ENCODE results near the gene DND1. TPM values are rescaled to one million over a fixed set of nuclear protein-coding genes. Genes with fewer than 3 reads are reported as not detected.
"Not testable (repeated sequence)": the region's sequence is repeated elsewhere in the genome, so short reads cannot be mapped to it uniquely, and the experiment has no call there.

Gene DND1
- not detected for total RNA-seq

DNA sequence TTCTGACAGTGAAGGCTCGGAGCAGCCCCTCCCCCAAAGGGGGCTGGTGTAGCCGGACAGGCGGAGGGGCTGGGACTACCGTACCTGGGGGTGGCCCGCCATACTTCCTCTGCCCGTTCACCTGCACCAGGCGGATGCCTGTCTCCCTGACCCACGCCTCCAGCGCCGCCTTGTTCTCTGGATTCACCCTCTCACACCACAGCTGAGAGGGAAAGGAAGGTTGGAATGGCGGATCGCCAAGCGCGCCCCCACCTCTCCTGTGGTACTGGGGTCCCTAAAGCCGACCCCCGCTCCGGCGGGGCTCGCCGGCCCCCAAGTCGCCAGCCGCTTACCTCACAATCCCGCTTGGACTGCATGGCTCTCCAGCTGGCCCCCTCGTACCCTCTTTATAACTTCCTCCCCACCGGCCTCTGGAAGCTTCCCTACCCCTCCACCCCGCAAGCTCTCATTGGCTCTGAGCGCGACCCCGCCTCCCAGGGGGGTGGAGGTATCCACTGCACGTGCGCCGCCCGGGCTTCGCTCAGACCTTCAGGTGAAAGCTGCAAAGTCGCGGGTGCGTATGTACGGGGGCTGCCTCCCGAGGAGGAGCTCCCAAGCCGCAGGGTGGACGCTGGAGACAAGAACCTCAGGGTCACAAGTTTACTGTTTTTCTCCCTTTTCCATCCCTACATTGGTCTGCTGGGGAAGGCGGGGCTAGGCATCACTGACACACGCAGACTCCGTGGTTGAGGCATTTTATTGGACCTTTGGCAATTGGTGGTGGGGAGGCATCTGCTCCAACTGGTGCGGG lies at the start of gene DND1:
TSS of gene DND1 (minus strand) at position 390 of the 790 bp plus-strand sequence. CDS start at position 356, 34 bp downstream.
- Histone ChIP-seq H3K4me1 (ENCODE audit: control insufficient read depth in 3 of 3, insufficient read depth in 3 of 3, low read length in 3 of 3) (no peaks in the 10 kb centered on the region), H3K9ac (ENCODE audit: low read depth in 1 of 3, low read length in 3 of 3) (no peak within 1 kb of the TSS), H3K36me3 (ENCODE audit: control insufficient read depth in 3 of 3, insufficient read depth in 3 of 3, low read length in 3 of 3) (peaks cover 61 to 72% (median 68%) of the 10 kb centered on the region in 3 donors), H3K27ac (ENCODE audit: low read depth, low read length) (no peak within 1 kb of the TSS), H3K4me3 (ENCODE audit: low read length in 3 of 3) (no peak within 1 kb of the TSS), H3K9me3 (ENCODE audit: control insufficient read depth in 3 of 3, low read length in 3 of 3) (no peaks in the 10 kb centered on the region), H3K27me3 (ENCODE audit: control insufficient read depth in 3 of 3, insufficient read depth in 3 of 3, low read length in 3 of 3) (no peaks in the 10 kb centered on the region)

DNA sequence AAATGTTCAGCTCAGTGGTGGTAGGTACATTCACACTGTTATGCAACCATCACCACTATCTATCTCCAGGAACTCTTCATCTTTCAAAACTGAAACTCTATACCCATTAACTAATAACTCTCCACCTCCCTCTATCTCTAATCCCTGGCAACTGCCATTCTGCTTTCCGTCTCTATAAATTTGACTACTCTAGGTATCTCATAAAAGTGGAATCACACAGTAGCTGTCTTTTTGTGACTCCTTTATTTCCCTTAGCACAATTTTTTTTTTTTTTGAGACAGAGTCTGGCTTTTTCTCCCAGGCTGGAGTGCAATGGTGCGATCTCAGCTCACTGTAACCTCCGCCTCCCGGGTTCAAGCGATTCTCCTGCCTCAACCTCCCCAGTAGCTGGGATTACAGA lies 48.0 kb upstream of the DND1 start:
- not testable (repeated sequence) for H3K36me3 ChIP-seq (ENCODE audit: control insufficient read depth in 3 of 3, insufficient read depth in 3 of 3, low read length in 3 of 3); H3K4me3 ChIP-seq (ENCODE audit: low read length in 3 of 3); H3K27me3 ChIP-seq (ENCODE audit: control insufficient read depth in 3 of 3, insufficient read depth in 3 of 3, low read length in 3 of 3)

DNA sequence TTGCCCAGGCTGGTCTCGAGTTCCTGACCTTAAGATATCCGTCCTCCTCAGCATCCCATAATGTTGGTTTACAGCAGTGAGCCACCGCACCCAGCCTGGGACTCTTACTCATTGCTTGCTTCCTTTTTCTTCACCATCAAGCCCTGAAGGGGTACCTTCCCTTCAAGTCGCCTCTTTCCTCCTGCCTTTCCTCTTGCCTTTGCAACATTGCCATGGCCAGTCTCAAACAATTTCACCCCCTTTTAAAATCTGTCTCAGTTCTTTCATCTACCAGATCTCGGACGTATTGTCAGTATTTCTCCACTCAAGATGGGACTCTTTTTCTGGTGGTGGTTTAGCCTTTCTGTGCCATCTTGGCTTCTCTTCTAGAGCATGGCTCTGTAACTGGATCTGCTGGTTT lies 47.4 kb upstream of the DND1 start:
- H3K27ac ChIP-seq (ENCODE audit: low read depth, low read length); H3K4me1 ChIP-seq (ENCODE audit: control insufficient read depth in 3 of 3, insufficient read depth in 3 of 3, low read length in 3 of 3); H3K9ac ChIP-seq (ENCODE audit: low read depth in 1 of 3, low read length in 3 of 3); H3K9me3 ChIP-seq (ENCODE audit: control insufficient read depth in 3 of 3, low read length in 3 of 3); H3K4me3 ChIP-seq (ENCODE audit: low read length in 3 of 3); H3K27me3 ChIP-seq (ENCODE audit: control insufficient read depth in 3 of 3, insufficient read depth in 3 of 3, low read length in 3 of 3); H3K36me3 ChIP-seq (ENCODE audit: control insufficient read depth in 3 of 3, insufficient read depth in 3 of 3, low read length in 3 of 3): not testable (repeated sequence)

More for the DNA sequence above, 48.0 kb upstream of the DND1 start:
- H3K9ac ChIP-seq (ENCODE audit: low read depth in 1 of 3, low read length in 3 of 3); H3K9me3 ChIP-seq (ENCODE audit: control insufficient read depth in 3 of 3, low read length in 3 of 3); H3K27ac ChIP-seq (ENCODE audit: low read depth, low read length); H3K4me1 ChIP-seq (ENCODE audit: control insufficient read depth in 3 of 3, insufficient read depth in 3 of 3, low read length in 3 of 3): not testable (repeated sequence)

DNA sequence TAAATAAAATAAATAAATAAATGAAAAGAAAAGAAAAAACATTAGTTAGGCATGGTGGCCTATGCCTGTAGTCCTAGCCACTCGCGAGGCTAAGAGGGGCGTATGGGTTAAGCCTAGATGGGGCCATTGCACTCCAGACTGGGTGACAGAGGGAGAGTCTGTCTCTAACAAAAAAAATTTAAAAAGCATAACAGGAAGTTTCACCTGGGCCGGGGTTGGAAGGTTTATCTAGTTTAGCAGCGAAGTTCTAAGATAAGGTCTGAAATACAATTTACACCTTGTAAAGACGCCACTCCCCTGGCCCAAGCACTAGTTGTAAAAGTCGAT lies 44.9 kb upstream of the DND1 start:
- Histone ChIP-seq H3K36me3 (ENCODE audit: control insufficient read depth in 3 of 3, insufficient read depth in 3 of 3, low read length in 3 of 3) (no peaks in the 10 kb centered on the region), H3K4me1 (ENCODE audit: control insufficient read depth in 3 of 3, insufficient read depth in 3 of 3, low read length in 3 of 3) (no peaks in the 10 kb centered on the region), H3K9me3 (ENCODE audit: control insufficient read depth in 3 of 3, low read length in 3 of 3) (no peaks in the 10 kb centered on the region), H3K4me3 (ENCODE audit: low read length in 3 of 3) (no peak overlapping the region), H3K9ac (ENCODE audit: low read depth in 1 of 3, low read length in 3 of 3) (no peak overlapping the region), H3K27ac (ENCODE audit: low read depth, low read length) (no peak overlapping the region), H3K27me3 (ENCODE audit: control insufficient read depth in 3 of 3, insufficient read depth in 3 of 3, low read length in 3 of 3) (no peaks in the 10 kb centered on the region)

DNA sequence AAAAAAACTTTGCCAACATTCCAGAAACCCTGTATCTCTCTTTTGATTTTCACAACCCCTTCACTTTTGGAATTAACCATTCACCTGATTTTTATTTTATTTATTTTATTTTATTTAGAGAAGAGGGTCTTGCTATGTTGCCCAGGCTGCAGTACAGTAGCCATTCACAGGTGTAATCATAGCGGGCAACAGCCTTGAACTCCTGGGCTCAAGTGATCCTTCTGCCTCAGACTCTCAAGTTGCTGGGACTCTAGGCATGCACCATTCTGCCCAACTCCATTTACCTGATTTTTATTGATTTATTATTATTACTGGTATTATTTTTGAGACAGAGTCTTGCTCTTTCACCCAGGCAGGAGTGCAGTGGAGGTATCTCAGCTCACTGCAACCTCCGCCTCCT lies 42.9 kb upstream of the DND1 start:
- H3K4me3 ChIP-seq (ENCODE audit: low read length in 3 of 3); H3K27ac ChIP-seq (ENCODE audit: low read depth, low read length); H3K4me1 ChIP-seq (ENCODE audit: control insufficient read depth in 3 of 3, insufficient read depth in 3 of 3, low read length in 3 of 3); H3K9me3 ChIP-seq (ENCODE audit: control insufficient read depth in 3 of 3, low read length in 3 of 3); H3K9ac ChIP-seq (ENCODE audit: low read depth in 1 of 3, low read length in 3 of 3); H3K27me3 ChIP-seq (ENCODE audit: control insufficient read depth in 3 of 3, insufficient read depth in 3 of 3, low read length in 3 of 3); H3K36me3 ChIP-seq (ENCODE audit: control insufficient read depth in 3 of 3, insufficient read depth in 3 of 3, low read length in 3 of 3): not testable (repeated sequence)

DNA sequence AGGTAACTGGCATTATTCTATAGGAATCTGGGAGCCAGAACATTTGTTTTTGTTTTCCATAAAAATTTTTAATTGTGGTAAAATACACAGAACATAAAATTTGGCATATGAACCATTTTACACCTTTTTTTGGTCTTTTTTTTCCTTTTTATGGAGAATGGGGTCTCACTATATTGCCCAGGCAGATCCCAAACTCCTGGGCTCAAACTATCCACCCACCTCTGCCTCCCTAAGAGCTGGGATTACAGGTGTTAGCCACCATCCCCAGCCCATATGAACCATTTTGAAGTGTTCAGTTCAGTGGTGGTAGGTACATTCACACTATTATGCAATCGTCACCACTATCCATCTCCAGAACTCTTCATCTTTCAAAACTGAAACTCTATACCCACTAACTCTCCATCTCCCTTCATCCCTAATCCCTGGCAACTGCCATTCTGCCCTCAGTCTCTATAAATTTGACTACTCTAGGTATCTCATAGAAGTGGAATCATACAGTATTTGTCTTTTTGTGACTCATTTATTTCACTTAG lies 40.3 kb upstream of the DND1 start:
- Histone ChIP-seq H3K9ac (ENCODE audit: low read depth in 1 of 3, low read length in 3 of 3) (no peak overlapping the region), H3K27ac (ENCODE audit: low read depth, low read length) (no peak overlapping the region), H3K36me3 (ENCODE audit: control insufficient read depth in 3 of 3, insufficient read depth in 3 of 3, low read length in 3 of 3) (no peaks in the 10 kb centered on the region), H3K4me1 (ENCODE audit: control insufficient read depth in 3 of 3, insufficient read depth in 3 of 3, low read length in 3 of 3) (peaks cover 2 to 4% (median 3%) of the 10 kb centered on the region in 3 donors), H3K9me3 (ENCODE audit: control insufficient read depth in 3 of 3, low read length in 3 of 3) (no peaks in the 10 kb centered on the region), H3K27me3 (ENCODE audit: control insufficient read depth in 3 of 3, insufficient read depth in 3 of 3, low read length in 3 of 3) (no peaks in the 10 kb centered on the region), H3K4me3 (ENCODE audit: low read length in 3 of 3) (no peak overlapping the region)

DNA sequence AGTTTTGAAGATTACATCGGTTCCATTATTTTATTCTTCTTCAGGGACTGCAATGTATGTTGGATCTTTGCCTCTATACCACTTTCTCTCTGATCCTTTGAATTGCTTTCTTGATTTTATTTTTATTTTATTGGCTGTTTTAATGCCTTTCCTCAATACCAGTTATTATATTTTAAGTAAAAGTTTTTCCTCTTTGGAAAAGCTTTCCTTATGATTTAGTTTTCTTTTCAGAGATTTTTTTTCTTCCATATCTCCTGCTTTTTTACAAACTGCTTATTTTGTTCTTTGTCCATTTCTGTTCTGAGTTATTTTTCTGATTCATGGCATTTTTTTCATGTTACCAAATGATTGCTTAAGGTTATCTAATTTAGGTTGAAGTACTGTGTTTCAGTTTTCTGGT lies 38.4 kb upstream of the DND1 start:
- Histone ChIP-seq H3K27me3 (ENCODE audit: control insufficient read depth in 3 of 3, insufficient read depth in 3 of 3, low read length in 3 of 3) (no peaks in the 10 kb centered on the region), H3K36me3 (ENCODE audit: control insufficient read depth in 3 of 3, insufficient read depth in 3 of 3, low read length in 3 of 3) (peaks cover 0 to 2% (median 0%) of the 10 kb centered on the region in 3 donors), H3K9ac (ENCODE audit: low read depth in 1 of 3, low read length in 3 of 3) (no peak overlapping the region), H3K4me3 (ENCODE audit: low read length in 3 of 3) (no peak overlapping the region), H3K4me1 (ENCODE audit: control insufficient read depth in 3 of 3, insufficient read depth in 3 of 3, low read length in 3 of 3) (peaks cover 2 to 4% (median 3%) of the 10 kb centered on the region in 3 donors), H3K27ac (ENCODE audit: low read depth, low read length) (no peak overlapping the region), H3K9me3 (ENCODE audit: control insufficient read depth in 3 of 3, low read length in 3 of 3) (no peaks in the 10 kb centered on the region)

DNA sequence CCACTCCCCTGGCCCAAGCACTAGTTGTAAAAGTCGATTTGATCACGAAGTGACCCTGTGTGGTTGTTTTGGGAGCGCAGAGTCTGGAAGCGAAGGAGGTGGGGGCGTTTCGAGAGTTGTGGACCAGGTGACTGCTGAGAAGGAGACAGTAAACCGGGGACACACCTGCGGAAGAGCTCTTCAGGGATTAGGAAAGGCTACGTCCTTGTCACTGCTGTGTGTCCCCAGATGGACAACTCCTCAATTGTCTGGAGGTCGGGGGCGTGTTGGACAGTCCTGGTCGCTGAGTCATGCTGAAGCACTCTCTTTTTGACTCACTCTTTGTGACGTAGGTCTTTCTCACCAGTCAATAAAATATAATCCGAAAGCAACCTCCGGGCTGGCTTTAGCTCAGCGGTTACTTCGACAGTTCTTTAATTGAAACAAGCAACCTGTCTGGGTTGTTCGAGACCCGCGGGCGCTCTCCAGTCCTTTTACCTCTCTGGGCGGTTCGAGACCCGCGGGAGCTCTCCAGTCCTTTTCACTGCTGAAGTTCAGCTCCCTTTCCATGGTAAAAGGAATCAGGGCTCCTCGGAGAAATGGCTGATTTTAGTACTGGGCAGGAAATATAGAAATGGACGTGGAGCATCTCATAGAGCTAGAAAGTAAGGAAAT lies 37.6 kb upstream of the DND1 start:
- H3K9ac ChIP-seq (ENCODE audit: low read depth in 1 of 3, low read length in 3 of 3) = peak overlapping the region; percentile 58 to 74 (median 63)
- H3K4me3 ChIP-seq (ENCODE audit: low read length in 3 of 3) = peak overlapping the region; percentile 73 to 89 (median 84)
- H3K9me3 ChIP-seq (ENCODE audit: control insufficient read depth in 3 of 3, low read length in 3 of 3) = no peaks in the 10 kb centered on the region
- H3K27me3 ChIP-seq (ENCODE audit: control insufficient read depth in 3 of 3, insufficient read depth in 3 of 3, low read length in 3 of 3) = no peaks in the 10 kb centered on the region
- peaks cover 2 to 7% (median 2%) of the 10 kb centered on the region in 3 donors for H3K36me3 ChIP-seq (ENCODE audit: control insufficient read depth in 3 of 3, insufficient read depth in 3 of 3, low read length in 3 of 3)
- H3K4me1 ChIP-seq (ENCODE audit: control insufficient read depth in 3 of 3, insufficient read depth in 3 of 3, low read length in 3 of 3) = peaks cover 2 to 4% (median 3%) of the 10 kb centered on the region in 3 donors
- H3K27ac ChIP-seq (ENCODE audit: low read depth, low read length) = peak overlapping the region; percentile 95

DNA sequence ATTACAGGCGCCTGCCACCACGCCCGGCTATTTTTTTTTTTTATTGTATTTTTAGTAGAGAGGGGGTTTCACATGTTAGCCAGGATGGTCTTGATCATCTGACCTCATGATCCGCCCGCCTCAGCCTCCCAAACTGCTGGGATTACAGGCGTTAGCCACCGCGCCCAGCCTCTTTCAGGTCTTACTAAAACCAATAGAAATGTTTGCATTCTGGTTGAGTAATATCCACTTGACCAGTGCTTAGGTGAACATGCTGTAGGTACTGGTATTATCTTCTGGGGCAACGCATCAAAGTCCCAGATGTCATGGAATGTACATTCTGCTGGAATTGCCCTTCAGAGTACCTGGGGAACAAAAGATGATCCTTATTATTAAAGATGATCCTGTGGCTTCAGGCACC lies 35.4 kb upstream of the DND1 start:
- not testable (repeated sequence) for H3K9me3 ChIP-seq (ENCODE audit: control insufficient read depth in 3 of 3, low read length in 3 of 3); H3K27me3 ChIP-seq (ENCODE audit: control insufficient read depth in 3 of 3, insufficient read depth in 3 of 3, low read length in 3 of 3); H3K9ac ChIP-seq (ENCODE audit: low read depth in 1 of 3, low read length in 3 of 3); H3K4me3 ChIP-seq (ENCODE audit: low read length in 3 of 3); H3K4me1 ChIP-seq (ENCODE audit: control insufficient read depth in 3 of 3, insufficient read depth in 3 of 3, low read length in 3 of 3); H3K27ac ChIP-seq (ENCODE audit: low read depth, low read length)
- H3K36me3 ChIP-seq (ENCODE audit: control insufficient read depth in 3 of 3, insufficient read depth in 3 of 3, low read length in 3 of 3) = peaks cover 18 to 28% (median 23%) of the 10 kb centered on the region in 3 donors

DNA sequence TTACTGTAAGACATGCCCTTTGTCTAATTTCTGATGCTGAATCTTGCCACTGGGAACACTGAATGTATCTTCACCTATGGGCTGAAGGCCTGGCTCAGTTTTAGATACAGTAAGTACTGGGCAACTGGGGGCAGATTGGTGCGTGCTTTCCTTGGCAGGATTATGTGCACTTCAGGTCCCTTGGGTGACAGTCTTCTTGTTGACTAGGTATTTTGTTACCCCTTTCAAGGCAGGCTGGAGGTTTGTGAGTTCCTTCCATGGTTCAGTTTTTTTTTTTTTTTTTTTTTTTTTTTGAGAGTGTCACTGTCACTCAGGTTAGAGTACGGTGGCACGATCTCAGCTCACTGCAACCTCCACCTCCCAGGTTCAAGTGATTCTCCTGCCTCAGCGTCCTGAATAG lies 34.4 kb upstream of the DND1 start:
- Histone ChIP-seq H3K9ac (ENCODE audit: low read depth in 1 of 3, low read length in 3 of 3) (no peak overlapping the region), H3K4me1 (ENCODE audit: control insufficient read depth in 3 of 3, insufficient read depth in 3 of 3, low read length in 3 of 3) (peaks cover 2 to 4% (median 3%) of the 10 kb centered on the region in 3 donors), H3K9me3 (ENCODE audit: control insufficient read depth in 3 of 3, low read length in 3 of 3) (no peaks in the 10 kb centered on the region), H3K36me3 (ENCODE audit: control insufficient read depth in 3 of 3, insufficient read depth in 3 of 3, low read length in 3 of 3) (peaks cover 21 to 35% (median 30%) of the 10 kb centered on the region in 3 donors), H3K4me3 (ENCODE audit: low read length in 3 of 3) (no peak overlapping the region), H3K27me3 (ENCODE audit: control insufficient read depth in 3 of 3, insufficient read depth in 3 of 3, low read length in 3 of 3) (no peaks in the 10 kb centered on the region), H3K27ac (ENCODE audit: low read depth, low read length) (no peak overlapping the region)
